ENCODE data around the gene DLGAP3.

- TF ChIP-seq ISL1 (CRISPR knock-in tag; IDR thresholded peaks at IDR 0.05) (no peak), TCF4 (CRISPR knock-in tag; IDR thresholded peaks at IDR 0.05; ENCODE audit: borderline replicate concordance) (no peak), BACH2 (CRISPR knock-in tag; IDR thresholded peaks at IDR 0.05; ENCODE audit: borderline replicate concordance) (no peak), ZNF70 (CRISPR knock-in tag; IDR thresholded peaks at IDR 0.05) (no peak), ZFP3 (CRISPR knock-in tag; IDR thresholded peaks at IDR 0.05) (no peak), SNAI2 (CRISPR knock-in tag; IDR thresholded peaks at IDR 0.05) (no peak), ESRRG (CRISPR knock-in tag; IDR thresholded peaks at IDR 0.05) (no peak), RARB (CRISPR knock-in tag; IDR thresholded peaks at IDR 0.05) (no peak), GLIS3 (CRISPR knock-in tag; IDR thresholded peaks at IDR 0.05) (no peak), POU6F1 (CRISPR knock-in tag; IDR thresholded peaks at IDR 0.05; ENCODE audit: borderline replicate concordance, low read depth) (no peak)
Observed at GRCh38 chr1:34827341-34827941, 102.0 kb downstream of the DLGAP3 start.
